ENCODE results near the gene FBN2.
"Not testable (repeated sequence)": the region's sequence is repeated elsewhere in the genome, so short reads cannot be mapped to it uniquely, and the experiment has no call there.

The FBN2 gene

GRCh38 chr5:128535251-128535650, 2.8 kb downstream of the FBN2 start:
- DNase-seq (ENCODE audit: low read depth in 2 of 3, low spot score in 2 of 3) = no peak

DNA sequence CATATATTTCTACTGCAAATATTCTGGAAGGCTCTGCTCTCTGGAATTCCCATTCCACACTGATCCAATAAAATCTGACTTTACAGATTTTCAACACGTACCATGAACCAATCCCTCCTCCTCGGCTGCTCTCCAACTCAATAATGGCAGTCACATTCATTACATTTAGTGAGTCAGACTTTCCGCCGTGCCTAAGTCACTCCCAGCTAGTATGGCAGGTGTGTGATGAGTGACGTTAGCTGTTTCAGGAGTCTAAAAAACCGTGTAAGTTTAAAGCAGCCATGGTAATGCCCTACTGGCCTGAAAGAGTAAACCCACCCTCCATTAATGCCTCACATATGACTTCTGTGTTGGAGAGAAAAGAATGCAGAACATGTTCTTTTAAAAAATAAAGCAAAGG, 3.3 kb downstream of the FBN2 start:
- no peak for DNase-seq (ENCODE audit: low read depth in 2 of 3, low spot score in 2 of 3)

DNA sequence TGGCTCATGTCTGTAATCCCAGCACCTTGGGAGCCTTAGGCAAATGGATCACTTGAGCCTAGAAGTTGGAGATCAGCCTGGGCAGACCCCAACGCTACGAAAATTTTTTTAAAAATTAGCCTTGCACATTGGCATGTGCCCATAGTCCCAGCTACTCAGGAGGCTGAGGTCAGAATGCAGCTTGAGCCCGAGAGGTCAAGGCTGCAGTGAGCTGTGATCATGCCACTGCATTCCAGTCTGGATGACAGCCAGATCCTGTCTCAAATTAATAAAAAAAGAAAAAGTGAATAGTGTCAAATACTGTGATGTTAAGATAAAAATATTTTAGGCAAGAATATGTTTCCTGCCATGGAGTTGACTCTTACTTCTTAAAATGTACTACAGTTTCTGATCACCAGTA, 5.3 kb downstream of the FBN2 start:
- no peak for DNase-seq (ENCODE audit: low read depth in 2 of 3, low spot score in 2 of 3)

DNA sequence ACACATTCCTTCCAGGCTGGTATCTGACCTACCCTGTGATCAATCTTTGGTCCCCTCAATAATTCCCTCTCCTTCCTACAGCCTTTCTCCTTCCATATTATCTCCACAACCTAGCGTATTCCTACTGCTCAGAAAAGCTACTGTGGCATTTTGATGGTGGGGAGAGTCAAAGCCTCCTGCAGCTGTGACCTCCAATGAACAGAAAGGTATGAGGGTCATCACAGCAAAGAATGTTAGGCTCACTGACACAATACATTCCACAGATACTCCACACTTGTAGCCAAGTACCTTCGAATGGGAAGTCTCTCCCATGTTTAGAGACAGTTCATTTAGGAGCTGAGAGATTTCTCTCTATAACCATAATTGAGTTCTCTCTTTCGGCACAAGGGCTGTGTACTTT, 5.9 kb downstream of the FBN2 start:
- no peak for DNase-seq (ENCODE audit: low read depth in 2 of 3, low spot score in 2 of 3)

- no peak for DNase-seq (ENCODE audit: low read depth in 2 of 3, low spot score in 2 of 3)
These were observed 9.3 kb downstream of the FBN2 start for GRCh38 chr5:128528637-128529255.

DNA sequence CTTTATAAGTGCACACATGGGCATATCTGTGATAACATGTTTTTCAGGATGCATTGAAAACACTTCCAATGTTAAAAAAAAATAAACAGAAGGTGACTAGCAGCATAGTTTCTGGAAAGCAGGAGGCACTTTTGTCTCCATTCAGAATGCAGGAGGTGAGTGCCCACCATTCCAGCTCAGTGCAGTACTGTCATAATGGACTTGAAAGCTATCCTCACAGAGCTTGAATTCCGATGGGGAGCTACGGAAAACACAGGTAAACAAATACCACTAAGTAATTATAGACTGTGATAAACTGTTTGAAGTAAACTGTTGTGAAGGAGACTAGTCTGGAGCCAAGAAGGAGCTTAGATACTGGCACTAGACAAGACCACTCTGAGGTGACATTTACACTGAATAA, 9.9 kb downstream of the FBN2 start:
- no peak for DNase-seq (ENCODE audit: low read depth in 2 of 3, low spot score in 2 of 3)

DNA sequence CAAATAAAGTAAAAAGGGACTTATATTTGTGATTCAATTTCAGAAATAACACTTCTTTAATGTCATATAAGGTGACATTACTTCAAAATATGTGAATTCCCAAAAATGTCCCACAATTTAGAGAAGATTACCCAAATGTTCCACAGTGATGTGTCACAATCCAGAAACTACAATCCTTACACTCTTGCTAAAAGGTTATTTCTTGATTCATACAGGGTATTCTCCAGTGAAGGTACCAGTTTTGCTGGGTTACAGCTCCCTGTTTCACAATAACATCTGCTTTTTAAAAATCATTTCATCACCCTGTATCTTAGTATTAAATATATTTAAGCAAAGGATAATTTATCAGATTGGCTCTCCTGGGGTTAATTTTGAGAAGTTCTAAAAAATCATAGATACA, 11.0 kb downstream of the FBN2 start:
- DNase-seq (ENCODE audit: low read depth in 2 of 3, low spot score in 2 of 3) = no peak

GRCh38 chr5:128522336-128522735, 15.7 kb downstream of the FBN2 start:
- DNase-seq (ENCODE audit: low read depth in 2 of 3, low spot score in 2 of 3) = no peak

- no peak for DNase-seq (ENCODE audit: low read depth in 2 of 3, low spot score in 2 of 3)
These were observed 18.2 kb downstream of the FBN2 start for GRCh38 chr5:128519827-128520226.

DNA sequence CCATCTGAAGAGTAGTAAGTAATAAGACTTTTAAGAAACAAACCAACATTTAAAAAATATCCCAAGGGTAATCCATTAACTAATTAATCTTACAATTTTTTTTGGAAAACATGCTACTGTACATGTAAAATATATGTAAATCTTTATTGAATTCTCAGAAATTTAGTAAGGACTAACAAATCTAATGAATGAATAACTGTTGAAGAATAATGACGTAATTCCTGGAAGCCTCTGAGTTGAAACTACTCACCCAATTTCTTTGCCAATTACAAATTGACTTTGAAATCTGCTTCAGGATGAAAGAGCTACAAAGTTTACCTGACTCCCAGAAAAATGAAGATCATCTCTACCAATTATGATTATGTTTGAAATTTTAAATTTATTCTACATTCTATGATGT, 21.1 kb downstream of the FBN2 start:
- no peak for DNase-seq (ENCODE audit: low read depth in 2 of 3, low spot score in 2 of 3)

DNA sequence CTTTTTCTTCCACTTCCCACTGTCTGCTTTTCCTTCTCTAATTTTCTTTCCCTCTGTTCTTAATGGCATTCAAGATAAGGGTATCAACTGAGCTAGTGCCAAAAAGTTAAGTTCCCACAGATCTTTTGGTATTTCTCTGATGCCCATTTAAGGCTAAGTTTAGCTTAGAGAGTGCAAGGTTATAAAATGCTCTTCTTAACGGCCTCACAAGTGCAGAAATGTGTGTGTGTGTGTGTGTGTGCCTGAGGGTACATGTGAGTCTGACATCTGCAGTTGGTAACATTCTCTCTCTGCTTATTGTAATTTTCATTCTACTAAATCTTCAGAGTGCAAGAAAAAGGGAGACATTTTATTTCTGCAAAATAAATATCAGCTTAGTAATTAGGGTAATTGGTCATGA, 24.2 kb downstream of the FBN2 start:
- no peak for DNase-seq (ENCODE audit: low read depth in 2 of 3, low spot score in 2 of 3)

- no peak for DNase-seq (ENCODE audit: low read depth in 2 of 3, low spot score in 2 of 3)
These were observed 25.2 kb downstream of the FBN2 start for GRCh38 chr5:128512894-128513293.

GRCh38 chr5:128506643-128507042, 31.4 kb downstream of the FBN2 start:
- no peak for DNase-seq (ENCODE audit: low read depth in 2 of 3, low spot score in 2 of 3)

GRCh38 chr5:128503727-128504126, 34.3 kb downstream of the FBN2 start:
- DNase-seq (ENCODE audit: low read depth in 2 of 3, low spot score in 2 of 3) = not testable (repeated sequence)

DNA sequence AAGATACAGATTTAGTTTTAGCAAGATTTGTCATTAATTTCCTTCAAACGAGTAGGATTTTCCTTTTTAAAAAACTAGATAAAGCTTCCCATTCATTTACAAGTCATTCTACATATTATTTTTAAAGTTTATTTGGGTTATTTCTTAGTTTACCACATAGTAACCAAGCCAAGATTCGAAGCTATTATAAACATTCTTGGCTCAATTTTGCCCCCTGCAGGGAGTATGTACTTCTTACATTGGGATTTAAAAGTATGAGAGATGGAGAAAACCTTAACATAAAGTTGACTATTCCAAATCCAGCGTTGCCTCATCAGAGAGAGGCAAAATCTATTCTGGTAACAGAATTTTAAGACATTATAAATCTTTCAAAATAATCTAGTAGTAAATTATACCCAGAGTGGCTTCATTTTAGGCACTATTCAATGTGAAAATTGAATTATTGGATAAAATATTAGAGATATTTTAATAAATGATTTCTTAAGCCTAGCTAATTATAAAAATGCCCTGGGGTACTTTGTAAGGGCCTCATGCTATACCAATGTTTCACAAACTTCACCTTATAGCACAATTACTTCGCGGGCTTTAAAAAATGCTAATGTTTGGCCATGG, 39.1 kb downstream of the FBN2 start:
- DNase-seq (ENCODE audit: low read depth in 2 of 3, low spot score in 2 of 3) = no peak

DNA sequence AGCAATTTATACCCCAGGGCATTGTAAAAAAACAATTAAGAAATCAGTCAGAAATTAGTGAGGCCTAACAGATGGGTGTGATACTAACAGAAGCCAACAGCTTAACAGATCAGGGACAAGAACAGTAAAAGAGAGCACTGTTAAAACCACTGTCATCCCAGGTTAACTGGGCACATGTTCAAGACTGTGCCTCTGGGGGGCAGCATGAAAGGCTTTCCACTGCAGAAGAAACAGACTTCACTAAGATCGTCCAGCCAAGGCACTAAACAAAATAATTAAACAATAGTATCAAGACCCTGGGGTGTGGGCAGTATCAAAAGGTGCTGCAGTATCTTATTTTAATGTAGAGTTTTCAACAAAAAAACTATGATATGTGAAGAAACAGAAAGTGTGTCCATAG, 43.5 kb downstream of the FBN2 start:
- DNase-seq (ENCODE audit: low read depth in 2 of 3, low spot score in 2 of 3) = no peak

GRCh38 chr5:128493657-128494329, 44.3 kb downstream of the FBN2 start:
- no peak for DNase-seq (ENCODE audit: low read depth in 2 of 3, low spot score in 2 of 3)

DNA sequence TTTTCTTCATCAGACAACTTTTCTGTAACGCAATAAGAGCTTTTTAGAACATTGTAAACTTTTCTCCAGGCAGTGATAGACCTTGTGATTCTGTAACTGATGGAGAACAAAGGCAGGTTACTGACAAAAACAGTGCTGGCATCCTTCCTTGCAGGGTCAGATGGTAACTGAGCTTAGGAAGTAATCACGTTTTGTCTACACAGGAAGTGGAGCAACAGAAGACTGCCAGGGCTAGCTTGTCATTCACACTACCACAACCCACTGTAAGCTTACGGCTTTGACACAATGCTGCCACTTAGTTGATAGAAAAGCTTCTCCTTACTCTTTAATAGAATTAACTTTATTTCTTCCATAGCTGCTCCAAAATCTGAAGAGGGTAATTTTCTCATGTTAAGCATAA, 46.8 kb downstream of the FBN2 start:
- DNase-seq (ENCODE audit: low read depth in 2 of 3, low spot score in 2 of 3) = no peak

- DNase-seq (ENCODE audit: low read depth in 2 of 3, low spot score in 2 of 3) = no peak
These were observed 47.3 kb downstream of the FBN2 start for GRCh38 chr5:128490761-128491160.

GRCh38 chr5:128487041-128487440, 51.0 kb downstream of the FBN2 start:
- no peak for DNase-seq (ENCODE audit: low read depth in 2 of 3, low spot score in 2 of 3)

- DNase-seq (ENCODE audit: low read depth in 2 of 3, low spot score in 2 of 3) = no peak
These were observed 54.3 kb downstream of the FBN2 start for GRCh38 chr5:128483738-128484137.

- DNase-seq (ENCODE audit: low read depth in 2 of 3, low spot score in 2 of 3) = no peak
These were observed 57.0 kb downstream of the FBN2 start for GRCh38 chr5:128480906-128481633.
